Erythroblast (primary cell): ENCODE data around the gene CCDC33.

Experiments
- GATA1 ChIP-seq: IDR thresholded peaks from 2 replicates; pipeline ENCODE4 v1.6.1; 2011; ENCODE audit warnings: low read depth, mild to moderate bottlenecking, control low read depth, low read length, moderate library complexity
- POLR2A ChIP-seq: IDR thresholded peaks from 2 replicates; pipeline ENCODE4 v1.6.1; 2011; ENCODE audit warnings: mild to moderate bottlenecking, low read length

DNA sequence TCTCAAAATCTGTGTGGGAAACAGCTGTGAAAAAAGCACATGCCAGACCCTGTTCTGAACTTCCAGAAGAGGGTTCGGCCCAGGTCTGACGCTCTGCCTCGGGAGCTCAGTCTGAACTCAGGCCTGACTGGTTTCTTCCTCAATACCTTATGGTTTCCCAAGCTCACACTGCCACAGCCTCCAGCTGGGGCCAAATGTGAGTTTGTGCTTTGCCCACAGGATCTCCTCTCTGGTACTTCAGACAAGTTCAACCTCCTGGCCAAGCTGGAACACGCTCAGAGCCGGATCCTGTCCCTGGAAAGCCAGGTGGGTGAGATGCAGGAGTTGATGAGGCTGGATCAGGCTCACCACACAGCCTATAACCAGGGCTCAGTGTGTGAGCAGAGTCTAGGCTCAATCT, 97.5 kb downstream of the CCDC33 start:
- no peak for TF ChIP-seq POLR2A
- no peak for TF ChIP-seq GATA1
